Mammary epithelial cell (primary cell): ENCODE data around the gene IRF2BP2.

ENCODE experiments used
- CTCF ChIP-seq, 2 donors: IDR thresholded peaks in 1 of 2; conservative IDR thresholded peaks in 1 of 2; 2 replicates each; pipeline ENCODE4 v1.5.1; 2011 to 2012; ENCODE audit warnings: inconsistent platforms in 2 of 2, low read length in 2 of 2, mild to moderate bottlenecking in 2 of 2, control low read depth in 1 of 2, low read depth in 1 of 2; ENCODE audit not compliant: insufficient read depth in 1 of 2; ENCODE audit errors: extremely low read depth in 1 of 2
- EZH2 ChIP-seq: IDR thresholded peaks from 2 replicates; pipeline ENCODE4 v1.6.1; 2012; ENCODE audit warnings: low read length, inconsistent platforms, borderline replicate concordance

DNA sequence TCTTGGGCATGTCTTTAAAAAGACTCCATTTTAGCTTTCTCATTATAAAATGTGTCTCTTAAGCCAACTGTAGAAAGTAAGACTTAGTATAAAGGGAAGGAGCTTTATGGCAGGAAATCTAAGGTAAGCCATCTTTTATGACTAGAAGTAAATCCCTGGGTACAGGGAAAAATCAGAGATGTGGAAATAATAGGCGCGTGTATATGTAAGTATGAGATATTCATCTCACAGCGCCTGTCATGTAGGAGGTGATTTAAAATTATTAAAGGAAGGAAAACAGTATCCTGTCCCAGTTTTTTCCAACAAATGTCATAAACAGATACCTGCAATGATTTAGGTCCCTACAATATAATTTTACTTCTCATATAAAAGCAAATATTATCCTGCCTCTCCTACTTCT is 35.0 kb upstream of the IRF2BP2 start:
- TF ChIP-seq CTCF (conservative IDR thresholded peaks at IDR 0.05 in 1 of 2, IDR thresholded peaks at IDR 0.05 in 1 of 2; ENCODE audit: extremely low read depth in 1 of 2, insufficient read depth in 1 of 2, low read depth in 1 of 2, low read length in 2 of 2) (no peak), EZH2 (no peak)
